ENCODE measurements around the gene KRT83.
"Not testable (repeated sequence)": the region's sequence is repeated elsewhere in the genome, so short reads cannot be mapped to it uniquely, and the experiment has no call there.

The KRT83 gene

GRCh38 chr12:52316701-52317100, 4.5 kb downstream of the KRT83 start:
- no peak overlapping the region for H3K23ac ChIP-seq (ENCODE audit: low read depth, low read length, poor library complexity)
- no peaks in the 10 kb centered on the region for H3K4me1 ChIP-seq (ENCODE audit: control insufficient read depth in 2 of 2, insufficient read depth in 1 of 2, low read depth in 1 of 2, low read length in 2 of 2)
- WGBS, 2 donors (ENCODE audit: extremely low coverage in 2 of 2, insufficient read length in 2 of 2, insufficient replicate concordance in 1 of 2), result no CpG with 5 or more reads among the region's 11 CpGs
- DNase-seq (ENCODE audit: low spot score), result no peak
- H3K14ac ChIP-seq (ENCODE audit: low read length), result no peak overlapping the region
- no peak overlapping the region for H4K91ac ChIP-seq (ENCODE audit: low read depth, low read length, poor library complexity)
- H2BK15ac ChIP-seq (ENCODE audit: low read length), result no peak overlapping the region
- H3K36me3 ChIP-seq (replicated peaks in 1 of 2; ENCODE audit: control insufficient read depth in 2 of 2, insufficient read depth in 2 of 2, low read length in 2 of 2), result no peaks in the 10 kb centered on the region
- H2BK120ac ChIP-seq (ENCODE audit: low read depth, low read length), result no peak overlapping the region
- no peak overlapping the region for H4K8ac ChIP-seq (ENCODE audit: low read depth, low read length)
- H2AFZ ChIP-seq (ENCODE audit: low read length), result no peak overlapping the region
- no peak overlapping the region for H3K27ac ChIP-seq (replicated peaks; ENCODE audit: low read length)
- no peaks in the 10 kb centered on the region for H3K79me1 ChIP-seq (ENCODE audit: low read depth, low read length)
- no peak overlapping the region for H3K4me2 ChIP-seq (ENCODE audit: insufficient read depth, low read length, poor library complexity, severe bottlenecking)
- H3K27me3 ChIP-seq (ENCODE audit: control insufficient read depth in 3 of 3, insufficient read depth in 3 of 3, low read depth in 1 of 3, low read length in 3 of 3), result peaks cover 0 to 13% (median 0%) of the 10 kb centered on the region in 3 experiments
- H3K4me3 ChIP-seq (ENCODE audit: low read length in 2 of 2), result no peak overlapping the region
- peak overlapping the region; percentile 43 for H2BK12ac ChIP-seq (ENCODE audit: low read length)
- no peak overlapping the region for H2BK5ac ChIP-seq (ENCODE audit: low read length)
- H3K9ac ChIP-seq (ENCODE audit: low read depth, low read length, poor library complexity), result no peak overlapping the region
- H3K18ac ChIP-seq (ENCODE audit: low read length), result peak overlapping the region; percentile 42
- H2AK5ac ChIP-seq (ENCODE audit: low read depth, low read length), result no peak overlapping the region
- no peak overlapping the region for H3K4ac ChIP-seq (ENCODE audit: low read length)
- no peaks in the 10 kb centered on the region for H3K9me3 ChIP-seq (replicated peaks in 1 of 2; ENCODE audit: control insufficient read depth in 2 of 2, insufficient read depth in 1 of 2, low read depth in 1 of 2, low read length in 2 of 2)

- Histone ChIP-seq H3K18ac (ENCODE audit: low read length) (no peak overlapping the region), H3K9me3 (replicated peaks in 1 of 2; ENCODE audit: control insufficient read depth in 2 of 2, insufficient read depth in 1 of 2, low read depth in 1 of 2, low read length in 2 of 2) (no peaks in the 10 kb centered on the region), H3K4ac (ENCODE audit: low read length) (no peak overlapping the region), H3K36me3 (replicated peaks in 1 of 2; ENCODE audit: control insufficient read depth in 2 of 2, insufficient read depth in 2 of 2, low read length in 2 of 2) (no peaks in the 10 kb centered on the region), H3K27ac (replicated peaks; ENCODE audit: low read length) (no peak overlapping the region), H2BK15ac (ENCODE audit: low read length) (no peak overlapping the region), H2BK120ac (ENCODE audit: low read depth, low read length) (no peak overlapping the region), H2AFZ (ENCODE audit: low read length) (no peak overlapping the region), H3K27me3 (ENCODE audit: control insufficient read depth in 3 of 3, insufficient read depth in 3 of 3, low read depth in 1 of 3, low read length in 3 of 3) (peaks cover 0 to 13% (median 0%) of the 10 kb centered on the region in 3 experiments), H3K79me1 (ENCODE audit: low read depth, low read length) (no peaks in the 10 kb centered on the region), H3K9ac (ENCODE audit: low read depth, low read length, poor library complexity) (no peak overlapping the region), H3K14ac (ENCODE audit: low read length) (no peak overlapping the region), H2AK5ac (ENCODE audit: low read depth, low read length) (no peak overlapping the region), H3K4me1 (ENCODE audit: control insufficient read depth in 2 of 2, insufficient read depth in 1 of 2, low read depth in 1 of 2, low read length in 2 of 2) (peaks cover 0 to 2% of the 10 kb centered on the region in 2 donors), H3K4me2 (ENCODE audit: insufficient read depth, low read length, poor library complexity, severe bottlenecking) (no peak overlapping the region), H2BK5ac (ENCODE audit: low read length) (no peak overlapping the region), H4K91ac (ENCODE audit: low read depth, low read length, poor library complexity) (no peak overlapping the region), H3K23ac (ENCODE audit: low read depth, low read length, poor library complexity) (no peak overlapping the region), H2BK12ac (ENCODE audit: low read length) (peak overlapping the region; percentile 43), H3K4me3 (ENCODE audit: low read length in 2 of 2) (no peak overlapping the region), H4K8ac (ENCODE audit: low read depth, low read length) (no peak overlapping the region)
- no peak for DNase-seq (ENCODE audit: low spot score)
- no CpG with 5 or more reads among the region's 9 CpGs for WGBS, 2 donors (ENCODE audit: extremely low coverage in 2 of 2, insufficient read length in 2 of 2, insufficient replicate concordance in 1 of 2)
Measured at GRCh38 chr12:52316290-52316689, 4.9 kb downstream of the KRT83 start.

GRCh38 chr12:52315721-52316120, 5.5 kb downstream of the KRT83 start:
- H4K8ac ChIP-seq (ENCODE audit: low read depth, low read length); H3K4ac ChIP-seq (ENCODE audit: low read length); H3K4me1 ChIP-seq (ENCODE audit: control insufficient read depth in 2 of 2, insufficient read depth in 1 of 2, low read depth in 1 of 2, low read length in 2 of 2); H3K79me1 ChIP-seq (ENCODE audit: low read depth, low read length); H2BK15ac ChIP-seq (ENCODE audit: low read length); H3K9ac ChIP-seq (ENCODE audit: low read depth, low read length, poor library complexity); DNase-seq (ENCODE audit: low spot score); H2AK5ac ChIP-seq (ENCODE audit: low read depth, low read length); H2AFZ ChIP-seq (ENCODE audit: low read length); H3K27ac ChIP-seq (replicated peaks; ENCODE audit: low read length); H3K14ac ChIP-seq (ENCODE audit: low read length); H2BK5ac ChIP-seq (ENCODE audit: low read length); H2BK12ac ChIP-seq (ENCODE audit: low read length); H3K4me3 ChIP-seq (ENCODE audit: low read length in 2 of 2); H4K91ac ChIP-seq (ENCODE audit: low read depth, low read length, poor library complexity); H3K36me3 ChIP-seq (replicated peaks in 1 of 2; ENCODE audit: control insufficient read depth in 2 of 2, insufficient read depth in 2 of 2, low read length in 2 of 2); H3K9me3 ChIP-seq (replicated peaks in 1 of 2; ENCODE audit: control insufficient read depth in 2 of 2, insufficient read depth in 1 of 2, low read depth in 1 of 2, low read length in 2 of 2); H3K18ac ChIP-seq (ENCODE audit: low read length); H3K23ac ChIP-seq (ENCODE audit: low read depth, low read length, poor library complexity); H2BK120ac ChIP-seq (ENCODE audit: low read depth, low read length); H3K4me2 ChIP-seq (ENCODE audit: insufficient read depth, low read length, poor library complexity, severe bottlenecking): not testable (repeated sequence)
- H3K27me3 ChIP-seq (ENCODE audit: control insufficient read depth in 3 of 3, insufficient read depth in 3 of 3, low read depth in 1 of 3, low read length in 3 of 3), result peaks cover 0 to 17% (median 0%) of the 10 kb centered on the region in 3 experiments
- WGBS, 2 donors (ENCODE audit: extremely low coverage in 2 of 2, insufficient read length in 2 of 2, insufficient replicate concordance in 1 of 2), result no CpG with 5 or more reads among the region's 9 CpGs

GRCh38 chr12:52314511-52314910, 6.7 kb downstream of the KRT83 start:
- Histone ChIP-seq H4K91ac (ENCODE audit: low read depth, low read length, poor library complexity) (no peak overlapping the region), H3K27me3 (ENCODE audit: control insufficient read depth in 3 of 3, insufficient read depth in 3 of 3, low read depth in 1 of 3, low read length in 3 of 3) (peaks cover 0 to 27% (median 1%) of the 10 kb centered on the region in 3 experiments), H3K18ac (ENCODE audit: low read length) (peak overlapping the region; percentile 29), H4K8ac (ENCODE audit: low read depth, low read length) (no peak overlapping the region), H3K14ac (ENCODE audit: low read length) (no peak overlapping the region), H3K36me3 (replicated peaks in 1 of 2; ENCODE audit: control insufficient read depth in 2 of 2, insufficient read depth in 2 of 2, low read length in 2 of 2) (no peaks in the 10 kb centered on the region), H3K23ac (ENCODE audit: low read depth, low read length, poor library complexity) (peak overlapping the region; percentile 4), H3K9me3 (replicated peaks in 1 of 2; ENCODE audit: control insufficient read depth in 2 of 2, insufficient read depth in 1 of 2, low read depth in 1 of 2, low read length in 2 of 2) (no peaks in the 10 kb centered on the region), H3K4me1 (ENCODE audit: control insufficient read depth in 2 of 2, insufficient read depth in 1 of 2, low read depth in 1 of 2, low read length in 2 of 2) (peaks cover 0 to 2% of the 10 kb centered on the region in 2 donors), H2AK5ac (ENCODE audit: low read depth, low read length) (peak overlapping the region; percentile 44), H2AFZ (ENCODE audit: low read length) (no peak overlapping the region), H3K4ac (ENCODE audit: low read length) (no peak overlapping the region), H3K4me3 (ENCODE audit: low read length in 2 of 2) (no peak overlapping the region), H2BK12ac (ENCODE audit: low read length) (no peak overlapping the region), H2BK5ac (ENCODE audit: low read length) (no peak overlapping the region), H3K9ac (ENCODE audit: low read depth, low read length, poor library complexity) (no peak overlapping the region), H2BK15ac (ENCODE audit: low read length) (no peak overlapping the region), H2BK120ac (ENCODE audit: low read depth, low read length) (peak overlapping the region; percentile 56), H3K79me1 (ENCODE audit: low read depth, low read length) (no peaks in the 10 kb centered on the region), H3K27ac (replicated peaks; ENCODE audit: low read length) (no peak overlapping the region), H3K4me2 (ENCODE audit: insufficient read depth, low read length, poor library complexity, severe bottlenecking) (no peak overlapping the region)
- no peak for DNase-seq (ENCODE audit: low spot score)
- no CpG with 5 or more reads among the region's 13 CpGs for WGBS, 2 donors (ENCODE audit: extremely low coverage in 2 of 2, insufficient read length in 2 of 2, insufficient replicate concordance in 1 of 2)
